ENCODE data around the gene ANXA1. TPM values are rescaled to one million over a fixed set of nuclear protein-coding genes. Genes with fewer than 3 reads are reported as not detected.

Gene ANXA1
- total RNA-seq, 1 experiment from 2014 or later, result 430 TPM

DNA sequence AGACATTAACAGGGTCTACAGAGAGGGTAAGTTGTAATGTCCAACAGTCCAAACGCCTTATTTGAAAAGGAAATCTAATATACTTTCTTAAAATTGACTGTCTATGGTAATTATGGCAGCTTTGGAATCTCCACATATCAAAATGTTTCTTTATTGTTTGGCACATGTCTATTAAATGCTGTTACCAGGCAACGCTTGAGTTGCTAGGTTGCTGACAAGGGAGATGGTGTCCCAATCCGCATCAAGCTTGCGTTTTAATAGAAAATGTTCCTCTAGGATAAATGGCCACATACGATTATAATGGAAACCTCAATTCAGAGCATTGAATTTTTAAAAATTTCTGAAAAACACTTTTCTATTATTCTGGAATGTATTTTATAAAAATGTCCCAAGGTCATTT is 9.2 kb downstream of the ANXA1 start:
- no peak for DNase-seq (ENCODE audit: low spot score)
- Histone ChIP-seq H3K4me1 (ENCODE audit: insufficient read depth, low read length, poor library complexity, severe bottlenecking) (peaks cover 24% of the 10 kb centered on the region), H3K27me3 (replicated peaks; ENCODE audit: insufficient read depth, low read depth, low read length, poor library complexity) (no peaks in the 10 kb centered on the region), H3K4me3 (ENCODE audit: low read depth, low read length, poor library complexity, severe bottlenecking) (no peak overlapping the region), H3K9me3 (ENCODE audit: low read depth, low read length, poor library complexity, severe bottlenecking) (no peaks in the 10 kb centered on the region), H3K36me3 (ENCODE audit: insufficient read depth, low read length, poor library complexity, severe bottlenecking) (peaks cover 78% of the 10 kb centered on the region), H3K27ac (ENCODE audit: low read depth, low read length, poor library complexity, severe bottlenecking) (no peak overlapping the region)
- no peak for TF ChIP-seq EZH2 (IDR thresholded peaks at IDR 0.05; ENCODE audit: borderline replicate concordance, low read depth, low read length, poor library complexity, severe bottlenecking)
- no peak for TF ChIP-seq CTCF (conservative IDR thresholded peaks at IDR 0.05; ENCODE audit: low read depth, low read length)
- BruUV-seq (replicated peaks), result no TSS peak
- intact Hi-C loops (cut with micrococcal nuclease; ENCODE audit: unreplicated experiment), result no loop called here
- POLR2A ChIA-PET (ENCODE audit: low non-redundant PET), result no interaction called here
- CTCF ChIA-PET, result no interaction called here

DNA sequence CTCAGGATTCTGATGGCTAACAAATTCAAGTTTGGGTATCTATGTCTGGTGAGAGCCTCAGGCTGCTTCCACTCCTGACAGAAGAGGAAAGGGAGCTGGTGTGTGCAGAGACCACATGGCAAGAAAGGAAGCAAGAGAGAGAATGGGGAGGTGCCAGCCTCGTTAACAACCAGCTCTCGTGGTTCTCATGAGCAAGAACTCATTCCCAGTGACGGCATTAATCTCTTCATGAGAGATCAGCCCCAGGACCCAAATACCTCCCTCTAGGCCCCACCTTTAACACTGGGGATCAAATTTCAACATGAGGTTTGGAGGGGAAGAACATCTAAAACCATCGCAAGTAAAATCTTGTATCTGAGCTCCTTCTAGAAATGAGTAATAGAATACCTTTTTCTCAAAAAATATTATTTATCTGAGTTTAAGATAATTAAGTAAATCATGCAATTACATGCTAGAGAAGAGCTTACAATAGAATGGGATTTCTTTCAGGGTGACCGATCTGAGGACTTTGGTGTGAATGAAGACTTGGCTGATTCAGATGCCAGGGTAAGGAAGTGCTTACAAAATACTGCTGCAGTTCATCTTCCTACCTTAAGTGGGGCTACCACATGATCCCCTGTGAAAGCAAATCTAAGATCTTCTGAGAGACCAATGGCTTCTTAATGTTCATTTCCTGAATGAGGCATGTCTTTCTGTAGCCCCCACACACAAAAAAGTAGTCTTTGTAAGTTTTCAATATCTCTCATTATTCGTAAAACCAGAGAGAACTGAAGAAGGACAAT is 11.5 kb downstream of the ANXA1 start:
- ChIA-PET CTCF (no interaction called here), POLR2A (ENCODE audit: low non-redundant PET) (interaction anchor here (0.6 kb wide), 1 partner anchor 200 kb away, joined by 3 read pairs; no protein-coding TSS in a partner anchor)
- Histone ChIP-seq H3K27me3 (replicated peaks; ENCODE audit: insufficient read depth, low read depth, low read length, poor library complexity) (no peaks in the 10 kb centered on the region), H3K9me3 (ENCODE audit: low read depth, low read length, poor library complexity, severe bottlenecking) (no peaks in the 10 kb centered on the region), H3K36me3 (ENCODE audit: insufficient read depth, low read length, poor library complexity, severe bottlenecking) (peaks cover 99% of the 10 kb centered on the region), H3K4me1 (ENCODE audit: insufficient read depth, low read length, poor library complexity, severe bottlenecking) (peaks cover 16% of the 10 kb centered on the region), H3K4me3 (ENCODE audit: low read depth, low read length, poor library complexity, severe bottlenecking) (no peak overlapping the region), H3K27ac (ENCODE audit: low read depth, low read length, poor library complexity, severe bottlenecking) (no peak overlapping the region)
- no TSS peak for BruUV-seq (replicated peaks)
- TF ChIP-seq EZH2 (IDR thresholded peaks at IDR 0.05; ENCODE audit: borderline replicate concordance, low read depth, low read length, poor library complexity, severe bottlenecking) (no peak), CTCF (conservative IDR thresholded peaks at IDR 0.05; ENCODE audit: low read depth, low read length) (no peak)
- no peak for DNase-seq (ENCODE audit: low spot score)
- intact Hi-C loops (cut with micrococcal nuclease; ENCODE audit: unreplicated experiment), result no loop called here

DNA sequence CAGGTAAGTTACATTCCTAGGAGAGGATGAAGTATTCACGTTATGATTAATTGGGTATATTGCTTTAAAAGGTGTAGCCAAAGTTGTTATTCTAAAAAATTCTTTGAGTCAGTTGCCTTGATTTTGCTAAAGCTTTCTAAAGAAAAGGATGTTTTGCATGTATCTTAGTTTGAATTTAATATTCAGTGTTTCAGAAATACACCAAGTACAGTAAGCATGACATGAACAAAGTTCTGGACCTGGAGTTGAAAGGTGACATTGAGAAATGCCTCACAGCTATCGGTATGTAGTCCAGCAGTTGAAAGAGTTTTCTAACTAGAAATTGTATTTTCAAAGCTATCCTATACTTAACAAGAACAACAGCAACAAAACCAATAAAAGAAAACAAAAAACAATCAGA is 14.2 kb downstream of the ANXA1 start:
- TF ChIP-seq EZH2 (IDR thresholded peaks at IDR 0.05; ENCODE audit: borderline replicate concordance, low read depth, low read length, poor library complexity, severe bottlenecking) (no peak), CTCF (conservative IDR thresholded peaks at IDR 0.05; ENCODE audit: low read depth, low read length) (no peak)
- Histone ChIP-seq H3K9me3 (ENCODE audit: low read depth, low read length, poor library complexity, severe bottlenecking) (no peaks in the 10 kb centered on the region), H3K27ac (ENCODE audit: low read depth, low read length, poor library complexity, severe bottlenecking) (no peak overlapping the region), H3K36me3 (ENCODE audit: insufficient read depth, low read length, poor library complexity, severe bottlenecking) (peaks cover 97% of the 10 kb centered on the region), H3K4me1 (ENCODE audit: insufficient read depth, low read length, poor library complexity, severe bottlenecking) (peaks cover 16% of the 10 kb centered on the region), H3K4me3 (ENCODE audit: low read depth, low read length, poor library complexity, severe bottlenecking) (no peak overlapping the region), H3K27me3 (replicated peaks; ENCODE audit: insufficient read depth, low read depth, low read length, poor library complexity) (no peaks in the 10 kb centered on the region)
- DNase-seq (ENCODE audit: low spot score), result no peak
- BruUV-seq (replicated peaks), result no TSS peak
- ChIA-PET CTCF (no interaction called here), POLR2A (ENCODE audit: low non-redundant PET) (no interaction called here)
- intact Hi-C loops (cut with micrococcal nuclease; ENCODE audit: unreplicated experiment), result no loop called here
